Endothelial cell of umbilical vein (primary cell): ENCODE results near the gene TNIP1. TPM values are rescaled to one million over a fixed set of nuclear protein-coding genes. Genes with fewer than 3 reads are reported as not detected.

ENCODE experiments used
- BruUV-seq: library from RNA; stranded (reverse); fragments of 400-500 nt; replicated peaks from 2 replicates; lab custom pipeline; 2021; lab: Mats Ljungman, UMichigan
- CTCF ChIA-PET: fragments of 300-600, 350-600 bp; sonication (Branson Sonifier 250); formaldehyde crosslinking; loops from one replicate; lab custom pipeline; 2021; ENCODE audit warnings: antibody characterized with exemption, inconsistent platforms; lab: Charles Lee
- POLR2A ChIA-PET: fragments of 300-600, 350-600 bp; sonication (Branson Sonifier 250); formaldehyde crosslinking; loops from one replicate; lab custom pipeline; 2021; ENCODE audit warnings: antibody characterized with exemption, inconsistent platforms; lab: Charles Lee
- DNase-seq: peaks from one replicate; pipeline ENCODE4 v3.0.0-alpha.2; 2011; ENCODE audit warnings: low read depth, low spot score
- FAIRE-seq: peaks from 2 replicates; lab custom pipeline; 2011; peaks lifted over from hg19 to GRCh38; lab: Jason Lieb, UNC
- H2AFZ ChIP-seq: 2 replicates; pipeline ENCODE4 v1.6.0; 2012; ENCODE audit warnings: low read depth, low read length, control low read depth, inconsistent platforms
- H3K27ac ChIP-seq: 2 replicates; pipeline ENCODE4 v1.5.1; 2011; ENCODE audit warnings: low read depth, mild to moderate bottlenecking, control low read depth, low read length, moderate library complexity; ENCODE audit not compliant: insufficient read depth
- H3K27me3 ChIP-seq, 2 experiments: 2 replicates each; pipeline versions ENCODE4 v1.6.0 to v1.6.1; 2011; ENCODE audit warnings: low read length in 2 of 2, mixed read lengths in 1 of 2; ENCODE audit not compliant: control insufficient read depth in 2 of 2, insufficient read depth in 2 of 2
- H3K36me3 ChIP-seq, 2 experiments: 2 replicates in 1 of 2; 3 replicates in 1 of 2; pipeline ENCODE4 v1.5.1; 2011; ENCODE audit warnings: low read length in 2 of 2, mild to moderate bottlenecking in 1 of 2, moderate library complexity in 1 of 2; ENCODE audit not compliant: control insufficient read depth in 2 of 2, insufficient read depth in 2 of 2; ENCODE audit errors: extremely low read depth in 1 of 2
- H3K4me1 ChIP-seq: 3 replicates; pipeline ENCODE4 v1.5.1; 2011; ENCODE audit warnings: mild to moderate bottlenecking, low read length; ENCODE audit not compliant: control insufficient read depth, insufficient read depth; ENCODE audit errors: extremely low read depth
- H3K4me2 ChIP-seq: 2 replicates; pipeline ENCODE4 v1.6.1; 2011; ENCODE audit warnings: low read length, control low read depth, mixed read lengths; ENCODE audit not compliant: insufficient read depth
- H3K4me3 ChIP-seq, 3 experiments: fragments of 200-600 bp in 1 of 3; sonication (generic), shearing (Covaris generic) in 1 of 3; replicated peaks in 1 of 3; 2 replicates each; pipeline ENCODE4 v1.5.1; 2011 to 2016; ENCODE audit warnings: control low read depth in 3 of 3, low read length in 3 of 3, mild to moderate bottlenecking in 2 of 3, inconsistent platforms in 1 of 3, low read depth in 1 of 3, moderate library complexity in 1 of 3; ENCODE audit not compliant: insufficient read depth in 1 of 3
- H3K79me2 ChIP-seq: 2 replicates; pipeline ENCODE4 v1.6.0; 2012; ENCODE audit warnings: low read length, inconsistent platforms; ENCODE audit not compliant: control insufficient read depth, insufficient read depth
- H3K9ac ChIP-seq: replicated peaks from 2 replicates; pipeline ENCODE3; 2011; ENCODE audit warnings: low read length, control low read depth; ENCODE audit not compliant: insufficient read depth; ENCODE audit errors: extremely low read depth
- H3K9me1 ChIP-seq: replicated peaks from 3 replicates; pipeline ENCODE4 v1.6.0; 2011; ENCODE audit warnings: mild to moderate bottlenecking, low read length; ENCODE audit not compliant: control insufficient read depth, insufficient read depth; ENCODE audit errors: extremely low read depth
- H3K9me3 ChIP-seq: replicated peaks from 2 replicates; pipeline ENCODE4 v1.5.1; 2012; ENCODE audit warnings: low read length, inconsistent platforms; ENCODE audit not compliant: control insufficient read depth, insufficient read depth
- H4K20me1 ChIP-seq: replicated peaks from 2 replicates; pipeline ENCODE3; 2011; ENCODE audit warnings: mild to moderate bottlenecking, low read length; ENCODE audit not compliant: control insufficient read depth, insufficient read depth; ENCODE audit errors: extremely low read depth
- CTCF ChIP-seq, 2 donors: IDR thresholded peaks; 1 replicate in 1 of 2; 2 replicates in 1 of 2; pipeline ENCODE4 v1.5.1; 2011; ENCODE audit warnings: low read length in 2 of 2, mild to moderate bottlenecking in 2 of 2, moderate library complexity in 2 of 2, control low read depth in 1 of 2, inconsistent platforms in 1 of 2, low read depth in 1 of 2; ENCODE audit not compliant: insufficient read depth in 1 of 2; ENCODE audit errors: extremely low read depth in 1 of 2
- EZH2 ChIP-seq: IDR thresholded peaks from 2 replicates; pipeline ENCODE4 v1.6.1; 2012; ENCODE audit warnings: borderline replicate concordance, low read depth, mild to moderate bottlenecking, moderate library complexity, low read length, inconsistent platforms; ENCODE audit not compliant: severe bottlenecking
- FOS ChIP-seq: IDR thresholded peaks from 2 replicates; pipeline ENCODE4 v1.6.1; 2011; ENCODE audit warnings: mild to moderate bottlenecking, low read length, moderate library complexity, borderline replicate concordance; ENCODE audit not compliant: insufficient read depth
- GATA2 ChIP-seq: IDR thresholded peaks from 2 replicates; pipeline ENCODE4 v1.7.0; 2011; ENCODE audit warnings: low read depth, mild to moderate bottlenecking, moderate library complexity, mixed read lengths, low read length; ENCODE audit not compliant: insufficient read length, insufficient read depth
- JUN ChIP-seq: IDR thresholded peaks from 2 replicates; pipeline ENCODE4 v1.6.1; 2011; ENCODE audit warnings: borderline replicate concordance, low read depth; ENCODE audit not compliant: insufficient read length, insufficient read depth
- MAX ChIP-seq: IDR thresholded peaks from 2 replicates; pipeline ENCODE4 v1.6.1; 2011; ENCODE audit not compliant: insufficient read depth, insufficient read length
- MYC ChIP-seq: IDR thresholded peaks from one replicate; pipeline ENCODE4 v1.6.1; 2011; ENCODE audit warnings: mild to moderate bottlenecking, low read depth, low read length
- POLR2A ChIP-seq: IDR thresholded peaks from 2 replicates; pipeline ENCODE4 v1.6.1; 2012; ENCODE audit warnings: low read depth, mild to moderate bottlenecking, control low read depth, low read length
- POLR2AphosphoS5 ChIP-seq: IDR thresholded peaks from 2 replicates; pipeline ENCODE4 v1.6.1; 2012; ENCODE audit warnings: low read depth, mild to moderate bottlenecking, control low read depth, low read length, moderate library complexity; ENCODE audit not compliant: insufficient read depth
- dilution Hi-C: fragments of 300-500 bp; cut with MboI; formaldehyde crosslinking; loops from one replicate; pipeline ENCODE4 v1.15.0; 2019; ENCODE audit warnings: low sequenced_read_pairs; ENCODE audit not compliant: extremely low pct_ligation_motif_present
- intact Hi-C: fragments of 100-400 bp; cut with micrococcal nuclease; formaldehyde crosslinking; loops from one replicate; pipeline ENCODE4 v1.10.0; 2022
- polyA plus RNA-seq, 4 experiments: library from polyadenylated mRNA; depleted of rRNA in 3 of 4; stranded (reverse) in 3 of 4; unstranded in 1 of 4; fragments of >200 nt; gene quantifications; 2 replicates each; pipeline versions ENCODE4 v1.2.1 to v1.2.3, GENCODE V29; 2011 to 2012; ENCODE audit warnings: missing spikeins in 1 of 4
- total RNA-seq: library from RNA; stranded (reverse); gene quantifications from 2 replicates; pipeline ENCODE4 v1.2.3, GENCODE V29; 2021

TNIP1 gene
- total and polyA plus RNA-seq, 2 donors (not counting 3 experiments of a cell fraction or from before 2014, with no cell fraction given): 43.0 to 96.8 TPM

- Histone ChIP-seq H3K36me3 (no peaks in the 10 kb centered on the region), H4K20me1 (no peaks in the 10 kb centered on the region), H3K4me2 (no peak overlapping the region), H3K9me1 (no peaks in the 10 kb centered on the region), H3K9ac (no peak overlapping the region), H3K4me1 (peaks cover 22% of the 10 kb centered on the region), H3K4me3 (no peak overlapping the region), H3K9me3 (no peaks in the 10 kb centered on the region), H3K27ac (no peak overlapping the region), H3K27me3 (no peaks in the 10 kb centered on the region), H3K79me2 (peaks cover 39% of the 10 kb centered on the region), H2AFZ (no peak overlapping the region)
- dilution Hi-C loops (no loop called here), intact Hi-C loops (no loop called here)
- POLR2A ChIA-PET: no interaction called here
- no TSS peak for BruUV-seq
- FAIRE-seq (peak; percentile 73), DNase-seq (no peak)
- TF ChIP-seq JUN (peak; percentile 29), CTCF (IDR thresholded peaks at IDR 0.05; ENCODE audit: extremely low read depth in 1 of 2, insufficient read depth in 1 of 2, low read depth in 1 of 2, low read length in 2 of 2) (no peak), MAX (no peak)
- CTCF ChIA-PET: interaction anchor here (1.0 to 5.0 kb wide), 8 partner anchors 9 to 70 kb away, joined by 3 to 32 read pairs (median 4); partner anchors contain the start of gene TNIP1
Measured at GRCh38 chr5:151072630-151073025, 8.2 kb downstream of the TNIP1 start.

- Histone ChIP-seq H3K4me1 (peaks cover 22% of the 10 kb centered on the region), H3K27ac (no peak overlapping the region), H4K20me1 (no peaks in the 10 kb centered on the region), H3K9me1 (no peaks in the 10 kb centered on the region), H3K4me3 (no peak overlapping the region), H3K27me3 (no peaks in the 10 kb centered on the region), H3K79me2 (peaks cover 38% of the 10 kb centered on the region), H3K4me2 (no peak overlapping the region), H2AFZ (no peak overlapping the region), H3K9me3 (no peaks in the 10 kb centered on the region), H3K36me3 (no peaks in the 10 kb centered on the region), H3K9ac (no peak overlapping the region)
- BruUV-seq: no TSS peak
- TF ChIP-seq EZH2 (no peak), CTCF (IDR thresholded peaks at IDR 0.05; ENCODE audit: extremely low read depth in 1 of 2, insufficient read depth in 1 of 2, low read depth in 1 of 2, low read length in 2 of 2) (no peak), POLR2AphosphoS5 (no peak), MYC (no peak), JUN (no peak), FOS (no peak), GATA2 (no peak), POLR2A (no peak), MAX (no peak)
- dilution Hi-C loops (no loop called here), intact Hi-C loops (no loop called here)
- CTCF ChIA-PET: interaction anchor here (1.0 to 5.0 kb wide), 8 partner anchors 9 to 70 kb away, joined by 3 to 32 read pairs (median 4); partner anchors contain the start of gene TNIP1
- POLR2A ChIA-PET: no interaction called here
- FAIRE-seq (no peak), DNase-seq (no peak)
Measured at GRCh38 chr5:151071848-151072629, 8.8 kb downstream of the TNIP1 start.
